Measurements from ENCODE around the gene WDR19.

Gene WDR19

DNA sequence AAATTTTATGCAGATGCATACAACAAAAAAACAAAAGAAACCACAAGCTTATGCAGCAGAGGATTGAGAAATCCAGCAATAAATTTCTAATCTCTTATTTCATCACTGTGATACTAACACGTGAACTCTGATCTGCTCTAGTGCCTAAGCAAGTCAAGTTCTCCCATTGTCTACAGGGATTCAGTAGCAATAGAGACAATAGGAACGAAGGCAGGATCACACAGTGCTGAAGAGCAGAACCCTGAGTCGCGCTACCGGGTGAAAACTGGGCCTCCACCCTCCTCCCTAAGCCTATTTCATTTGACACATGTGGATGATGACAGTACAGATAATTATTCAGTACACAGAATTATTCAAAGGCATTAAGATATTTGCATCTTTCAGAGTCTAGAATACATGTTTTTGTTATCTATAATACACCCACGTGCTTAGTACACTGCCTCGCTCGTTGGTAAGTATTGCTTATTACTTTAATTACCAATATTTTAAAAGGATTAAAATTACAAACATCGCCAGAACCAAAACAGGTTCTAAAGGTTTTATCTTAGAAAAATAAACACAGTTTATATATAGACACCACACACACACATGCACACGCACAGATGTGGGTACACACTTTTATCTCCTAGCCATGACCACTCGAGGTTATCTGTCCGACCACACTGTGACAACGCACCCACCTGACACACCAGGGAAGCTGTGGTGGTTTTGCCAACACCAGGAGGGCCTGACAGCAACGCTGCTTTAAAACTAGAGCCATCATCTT is 123.8 kb downstream of the WDR19 start:
- DNase-seq, result no peak

GRCh38 chr4:39308611-39309010 is 126.3 kb downstream of the WDR19 start:
- DNase-seq, result no peak

DNA sequence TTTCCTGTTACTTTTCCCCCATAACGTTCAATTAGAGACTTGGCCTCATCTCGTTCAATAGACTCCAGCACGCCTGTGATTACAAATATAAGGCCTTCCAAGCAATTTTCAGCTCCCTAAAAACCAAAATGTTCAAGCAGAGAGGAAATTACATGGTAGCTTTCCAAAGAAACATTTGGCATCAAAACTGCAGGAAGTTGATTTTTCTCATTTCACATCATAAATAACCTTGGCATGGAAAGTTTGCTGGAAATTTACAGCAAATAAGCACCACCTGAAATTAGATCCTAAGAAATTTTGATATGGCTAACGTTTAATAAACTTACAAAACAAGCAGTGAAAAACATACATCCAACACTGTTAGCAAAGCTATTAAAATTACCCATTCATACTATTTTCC is 130.5 kb downstream of the WDR19 start:
- no peak for DNase-seq

DNA sequence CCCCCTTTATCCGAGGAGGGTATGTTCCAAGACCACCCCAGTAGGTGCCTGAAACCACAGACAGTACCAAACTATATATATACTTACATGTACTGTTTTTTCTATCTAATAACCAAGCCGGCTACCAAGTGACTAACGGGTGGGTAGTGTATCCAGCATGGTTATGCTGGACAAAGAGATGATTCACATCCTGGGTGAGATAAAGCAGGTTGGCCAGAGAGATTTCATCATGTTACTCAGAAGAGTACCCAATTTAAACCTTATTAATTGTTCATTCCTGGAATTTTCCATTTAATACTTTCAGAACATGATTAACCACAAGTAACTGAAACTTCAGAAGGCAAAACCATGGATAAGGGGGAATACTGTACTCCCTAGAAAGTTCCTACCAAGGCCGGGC is 137.3 kb downstream of the WDR19 start:
- peak; percentile 83 for DNase-seq

GRCh38 chr4:39320381-39321115 is 138.2 kb downstream of the WDR19 start:
- peak; percentile 17 for DNase-seq

- DNase-seq, result no peak
Observed at GRCh38 chr4:39323821-39324220, 141.5 kb downstream of the WDR19 start.

DNA sequence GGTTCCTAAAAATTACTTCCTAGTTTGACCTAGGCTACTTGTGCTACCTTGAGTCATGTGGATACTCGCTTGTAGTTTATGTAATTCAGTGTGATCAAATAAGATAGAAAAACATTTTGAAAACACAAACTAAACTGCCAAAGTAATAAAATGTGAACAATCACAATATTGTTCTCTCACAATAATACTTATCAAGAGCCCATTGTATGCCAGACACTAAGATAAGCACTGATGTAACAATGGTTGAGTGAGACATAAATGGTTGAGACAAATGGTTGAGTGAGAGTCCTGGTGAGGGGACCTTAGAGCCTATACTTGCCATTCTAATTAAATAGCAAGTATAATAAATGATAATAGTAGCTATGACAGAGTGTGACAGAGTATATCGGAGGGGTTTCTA is 142.1 kb downstream of the WDR19 start:
- no peak for DNase-seq

DNA sequence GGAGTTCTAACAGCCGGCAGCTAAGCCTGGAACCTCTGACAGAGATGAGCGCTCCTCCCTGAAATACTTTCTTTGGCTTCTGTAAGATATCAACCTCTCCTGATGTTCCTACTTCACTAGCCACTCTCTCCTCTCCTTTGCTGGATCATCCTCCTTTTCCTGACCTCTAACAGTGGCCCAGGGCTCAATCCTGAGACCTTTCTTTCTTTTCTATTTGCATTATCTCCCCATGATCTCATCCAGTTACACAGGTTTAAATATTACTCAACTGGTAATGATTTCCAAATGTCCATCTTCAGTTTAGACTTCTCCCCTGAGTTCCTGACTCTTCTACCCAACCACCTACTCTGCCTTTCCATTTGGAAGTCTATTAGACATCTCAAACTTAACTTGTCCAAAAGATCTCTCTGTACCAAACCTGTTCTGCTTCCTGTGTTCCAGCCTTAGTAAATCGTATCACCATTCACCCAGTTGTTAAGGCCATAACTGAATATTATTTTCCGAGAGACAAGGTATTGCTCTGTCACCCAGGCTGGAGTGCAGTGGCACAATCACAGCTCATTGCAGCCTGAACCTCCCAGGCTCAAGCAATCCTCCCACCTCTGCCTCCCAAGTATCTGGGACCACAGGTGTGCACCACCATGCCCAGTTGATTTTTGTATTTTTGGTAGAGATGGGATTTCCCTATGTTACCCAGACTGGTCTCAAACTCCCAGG is 142.7 kb downstream of the WDR19 start:
- no peak for DNase-seq

DNA sequence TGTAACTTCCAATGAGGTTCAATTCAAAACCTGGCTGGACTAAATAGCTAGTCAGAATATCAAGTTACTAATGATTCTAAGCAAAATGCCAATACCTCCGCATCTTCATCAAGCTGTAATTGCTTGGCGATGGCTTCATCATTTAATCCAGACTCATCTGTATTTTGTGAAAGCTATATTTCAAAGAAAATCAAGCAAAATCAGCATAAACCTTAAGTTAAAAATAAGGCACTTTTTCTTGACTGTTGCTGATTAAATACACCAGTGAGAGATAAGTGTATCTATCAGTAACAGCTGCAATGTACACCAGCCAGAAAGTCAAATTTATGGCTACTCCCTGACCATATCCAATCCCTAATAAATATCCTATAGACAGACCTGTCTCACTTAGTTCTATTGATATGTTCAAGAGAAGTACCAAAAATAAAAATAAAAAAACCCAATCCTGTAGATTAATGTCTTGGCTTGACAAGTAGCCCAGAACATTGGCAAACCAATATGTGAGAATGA is 144.2 kb downstream of the WDR19 start:
- DNase-seq, result no peak

DNA sequence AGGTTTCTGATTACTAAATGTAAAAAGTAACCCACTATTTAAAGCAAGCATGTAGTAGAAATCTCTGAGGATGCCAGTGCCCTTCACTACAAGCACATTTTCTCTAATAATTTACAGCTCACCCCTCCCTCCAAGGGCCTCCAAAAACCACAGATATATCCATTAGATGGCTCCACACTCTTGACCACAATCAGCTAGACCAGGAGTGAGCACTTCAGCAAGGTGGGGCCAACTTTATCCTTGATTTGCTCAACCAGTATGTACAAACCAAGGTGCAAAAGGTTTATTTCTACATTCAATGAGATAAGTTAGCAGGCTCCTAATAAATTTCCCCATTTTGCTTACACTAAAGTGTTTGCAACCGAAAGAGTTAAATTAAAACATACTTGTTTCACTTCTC is 148.0 kb downstream of the WDR19 start:
- no peak for DNase-seq

- no peak for DNase-seq
Observed at GRCh38 chr4:39331191-39331590, 148.9 kb downstream of the WDR19 start.

Data from fibroblast of upper back skin (primary cell).